Trophoblast cell (in vitro differentiated cells and primary cell): Measurements from ENCODE around the gene CDA.

ENCODE experiments used
- DNase-seq, 2 donors: peaks; one replicate each; pipeline ENCODE4 v3.0.0-alpha.2; 2016
- H2AFZ ChIP-seq: 2 replicates; pipeline ENCODE4 v1.6.1; 2013; ENCODE audit warnings: low read length, moderate library complexity, mild to moderate bottlenecking; ENCODE audit not compliant: insufficient read depth, poor library complexity
- H2AK5ac ChIP-seq: 2 replicates; pipeline ENCODE4 v1.6.1; 2013; ENCODE audit warnings: mild to moderate bottlenecking, low read length
- H2BK120ac ChIP-seq: 2 replicates; pipeline ENCODE4 v1.6.1; 2013; ENCODE audit warnings: low read length, mild to moderate bottlenecking, moderate library complexity; ENCODE audit not compliant: insufficient read depth, poor library complexity
- H2BK12ac ChIP-seq: 2 replicates; pipeline ENCODE4 v1.6.1; 2013; ENCODE audit warnings: mild to moderate bottlenecking, low read length, moderate library complexity
- H2BK5ac ChIP-seq: 2 replicates; pipeline ENCODE4 v1.6.1; 2013; ENCODE audit warnings: low read length, low read depth, moderate library complexity, mild to moderate bottlenecking; ENCODE audit not compliant: poor library complexity
- H3K14ac ChIP-seq: 2 replicates; pipeline ENCODE4 v1.6.1; 2013; ENCODE audit warnings: mild to moderate bottlenecking, low read length
- H3K18ac ChIP-seq: 2 replicates; pipeline ENCODE4 v1.6.1; 2013; ENCODE audit warnings: mild to moderate bottlenecking, low read length
- H3K23ac ChIP-seq: 2 replicates; pipeline ENCODE4 v1.6.1; 2013; ENCODE audit warnings: low read length
- H3K27ac ChIP-seq: 2 replicates; pipeline ENCODE4 v1.5.1; 2013; ENCODE audit warnings: low read depth, mild to moderate bottlenecking, inconsistent platforms, low read length, moderate library complexity
- H3K27me3 ChIP-seq: 2 replicates; pipeline ENCODE4 v1.6.1; 2013; ENCODE audit warnings: inconsistent platforms, mild to moderate bottlenecking, low read length, moderate library complexity; ENCODE audit not compliant: insufficient read depth
- H3K36me3 ChIP-seq, 2 experiments: 1 replicate in 1 of 2; 2 replicates in 1 of 2; pipeline ENCODE4 v1.6.1; 2013; ENCODE audit warnings: low read length in 2 of 2, mild to moderate bottlenecking in 2 of 2, moderate library complexity in 1 of 2; ENCODE audit not compliant: insufficient read depth in 2 of 2, control insufficient read depth in 1 of 2
- H3K4ac ChIP-seq: 2 replicates; pipeline ENCODE4 v1.6.1; 2013; ENCODE audit warnings: low read depth, mild to moderate bottlenecking, low read length, moderate library complexity
- H3K4me1 ChIP-seq, 2 experiments: 1 replicate in 1 of 2; 2 replicates in 1 of 2; pipeline ENCODE4 v1.6.1; 2013; ENCODE audit warnings: low read length in 2 of 2, mild to moderate bottlenecking in 2 of 2, moderate library complexity in 1 of 2; ENCODE audit not compliant: insufficient read depth in 2 of 2, control insufficient read depth in 1 of 2
- H3K4me2 ChIP-seq: 2 replicates; pipeline ENCODE4 v1.6.1; 2013; ENCODE audit warnings: inconsistent platforms, mild to moderate bottlenecking, low read length, moderate library complexity
- H3K4me3 ChIP-seq: 2 replicates; pipeline ENCODE4 v1.5.1; 2013; ENCODE audit warnings: mild to moderate bottlenecking, low read depth, low read length, inconsistent platforms
- H3K79me1 ChIP-seq: one replicate; pipeline ENCODE4 v1.6.1; 2013; ENCODE audit warnings: low read length
- H3K79me2 ChIP-seq: 2 replicates; pipeline ENCODE4 v1.6.1; 2013; ENCODE audit warnings: low read length, mild to moderate bottlenecking; ENCODE audit not compliant: control insufficient read depth, insufficient read depth, poor library complexity
- H3K9ac ChIP-seq: 2 replicates; pipeline ENCODE4 v1.6.1; 2013; ENCODE audit warnings: mild to moderate bottlenecking, low read length
- H3K9me3 ChIP-seq: 2 replicates; pipeline ENCODE4 v1.6.1; 2013; ENCODE audit warnings: low read depth, mild to moderate bottlenecking, control low read depth, inconsistent platforms, low read length; ENCODE audit not compliant: insufficient read depth
- H4K12ac ChIP-seq: 2 replicates; pipeline ENCODE4 v1.6.1; 2013; ENCODE audit warnings: low read depth, mild to moderate bottlenecking, low read length, moderate library complexity
- H4K8ac ChIP-seq: 2 replicates; pipeline ENCODE4 v1.6.1; 2013; ENCODE audit warnings: low read depth, mild to moderate bottlenecking, low read length, moderate library complexity
- H4K91ac ChIP-seq: one replicate; pipeline ENCODE4 v1.6.1; 2013; ENCODE audit warnings: low read depth, mild to moderate bottlenecking, low read length, moderate library complexity
- WGBS: extraction: QIAGEN DNeasy Blood & Tissue Kit; methylation state at CpG from one replicate; pipeline ENCODE4 v1.1.7; 2013; ENCODE audit warnings: missing lambda C conversion rate; ENCODE audit not compliant: insufficient read length, insufficient coverage; ENCODE audit errors: extremely low coverage; 5-methylcytosine and 5-hydroxymethylcytosine counted together

Gene CDA

GRCh38 chr1:20571427-20571826, 17.5 kb upstream of the CDA start:
- no peak overlapping the region for H3K27ac ChIP-seq
- H4K91ac ChIP-seq: no peak overlapping the region
- WGBS: no CpG with 5 or more reads among the region's 5 CpGs
- H3K27me3 ChIP-seq: no peaks in the 10 kb centered on the region
- H3K18ac ChIP-seq: no peak overlapping the region
- H3K14ac ChIP-seq: no peak overlapping the region
- no peak overlapping the region for H3K4me3 ChIP-seq
- no peaks in the 10 kb centered on the region for H3K36me3 ChIP-seq
- H3K9ac ChIP-seq: no peak overlapping the region
- H3K79me1 ChIP-seq: no peaks in the 10 kb centered on the region
- H3K4ac ChIP-seq: no peak overlapping the region
- no peak for DNase-seq
- H3K79me2 ChIP-seq: no peaks in the 10 kb centered on the region
- H2BK12ac ChIP-seq: no peak overlapping the region
- peaks cover 2% of the 10 kb centered on the region for H3K9me3 ChIP-seq
- no peak overlapping the region for H4K8ac ChIP-seq
- H3K4me1 ChIP-seq: no peaks in the 10 kb centered on the region
- H2BK120ac ChIP-seq: no peak overlapping the region
- no peak overlapping the region for H2AK5ac ChIP-seq
- no peak overlapping the region for H2AFZ ChIP-seq
- no peak overlapping the region for H2BK5ac ChIP-seq
- no peak overlapping the region for H3K23ac ChIP-seq
- H4K12ac ChIP-seq: no peak overlapping the region
- no peak overlapping the region for H3K4me2 ChIP-seq

GRCh38 chr1:20573987-20574386, 14.9 kb upstream of the CDA start:
- Histone ChIP-seq H4K8ac (no peak overlapping the region), H2AK5ac (no peak overlapping the region), H3K14ac (no peak overlapping the region), H3K36me3 (no peaks in the 10 kb centered on the region), H3K9ac (no peak overlapping the region), H3K18ac (no peak overlapping the region), H3K79me1 (no peaks in the 10 kb centered on the region), H2BK5ac (no peak overlapping the region), H3K4me2 (no peak overlapping the region), H4K91ac (no peak overlapping the region), H2BK120ac (no peak overlapping the region), H3K79me2 (no peaks in the 10 kb centered on the region), H3K27me3 (no peaks in the 10 kb centered on the region), H3K27ac (no peak overlapping the region), H4K12ac (no peak overlapping the region), H2BK12ac (no peak overlapping the region), H3K9me3 (peaks cover 2% of the 10 kb centered on the region), H3K4ac (no peak overlapping the region), H2AFZ (no peak overlapping the region), H3K4me3 (no peak overlapping the region), H3K23ac (no peak overlapping the region), H3K4me1 (no peaks in the 10 kb centered on the region)
- WGBS: no CpG with 5 or more reads among the region's 1 CpG
- no peak for DNase-seq

GRCh38 chr1:20574686-20575540, 14.0 kb upstream of the CDA start:
- no peak overlapping the region for H3K14ac ChIP-seq
- no peaks in the 10 kb centered on the region for H3K4me1 ChIP-seq
- WGBS: no CpG with 5 or more reads among the region's 18 CpGs
- H3K18ac ChIP-seq: no peak overlapping the region
- H2AFZ ChIP-seq: no peak overlapping the region
- H3K27me3 ChIP-seq: no peaks in the 10 kb centered on the region
- H3K4ac ChIP-seq: no peak overlapping the region
- DNase-seq: peak; percentile 77 to 78
- no peaks in the 10 kb centered on the region for H3K79me2 ChIP-seq
- no peak overlapping the region for H2BK5ac ChIP-seq
- H3K4me3 ChIP-seq: no peak overlapping the region
- H2AK5ac ChIP-seq: no peak overlapping the region
- H3K4me2 ChIP-seq: no peak overlapping the region
- H3K9ac ChIP-seq: no peak overlapping the region
- no peak overlapping the region for H3K23ac ChIP-seq
- peaks cover 2% of the 10 kb centered on the region for H3K9me3 ChIP-seq
- no peaks in the 10 kb centered on the region for H3K79me1 ChIP-seq
- no peaks in the 10 kb centered on the region for H3K36me3 ChIP-seq
- no peak overlapping the region for H4K91ac ChIP-seq
- H4K8ac ChIP-seq: no peak overlapping the region
- no peak overlapping the region for H2BK12ac ChIP-seq
- no peak overlapping the region for H4K12ac ChIP-seq
- no peak overlapping the region for H3K27ac ChIP-seq
- H2BK120ac ChIP-seq: no peak overlapping the region

- H4K12ac ChIP-seq: no peak overlapping the region
- H2AK5ac ChIP-seq: no peak overlapping the region
- no peak overlapping the region for H3K27ac ChIP-seq
- no peak overlapping the region for H2BK5ac ChIP-seq
- no peaks in the 10 kb centered on the region for H3K4me1 ChIP-seq
- no peaks in the 10 kb centered on the region for H3K27me3 ChIP-seq
- no peak overlapping the region for H3K18ac ChIP-seq
- no peak overlapping the region for H3K4me3 ChIP-seq
- H3K9me3 ChIP-seq: peaks cover 2% of the 10 kb centered on the region
- H2BK120ac ChIP-seq: no peak overlapping the region
- H3K23ac ChIP-seq: no peak overlapping the region
- H2AFZ ChIP-seq: no peak overlapping the region
- no peak overlapping the region for H3K9ac ChIP-seq
- peak in 1 of 2 donors; percentile 60 for DNase-seq
- no peak overlapping the region for H2BK12ac ChIP-seq
- H3K4me2 ChIP-seq: no peak overlapping the region
- no CpG with 5 or more reads among the region's 10 CpGs for WGBS
- H3K14ac ChIP-seq: no peak overlapping the region
- no peak overlapping the region for H3K4ac ChIP-seq
- no peaks in the 10 kb centered on the region for H3K79me1 ChIP-seq
- H4K8ac ChIP-seq: no peak overlapping the region
- H3K79me2 ChIP-seq: no peaks in the 10 kb centered on the region
- no peaks in the 10 kb centered on the region for H3K36me3 ChIP-seq
- no peak overlapping the region for H4K91ac ChIP-seq
Observed at GRCh38 chr1:20575541-20576336, 13.2 kb upstream of the CDA start.
